Neural progenitor cell (in vitro differentiated cells): ENCODE measurements around the gene PPARGC1A. TPM values are rescaled to one million over a fixed set of nuclear protein-coding genes. Genes with fewer than 3 reads are reported as not detected.

Experiments used
- DNase-seq: peaks from one replicate; pipeline ENCODE4 v3.0.0-alpha.2; 2016; ENCODE audit warnings: low spot score
- H2AFZ ChIP-seq: fragments of 200-600 bp; sonication (generic); replicated peaks from 2 replicates; pipeline ENCODE4 v1.6.1; 2016; ENCODE audit warnings: antibody characterized with exemption
- H3F3A ChIP-seq: fragments of 200-600 bp; sonication (generic); 2 replicates; pipeline ENCODE4 v1.6.1; 2016; ENCODE audit warnings: antibody characterized with exemption, low read depth
- H3K27ac ChIP-seq: fragments of 200-600 bp; sonication (generic); 2 replicates; pipeline ENCODE4 v1.5.1; 2016; ENCODE audit warnings: mild to moderate bottlenecking
- H3K27me3 ChIP-seq: fragments of 200-600 bp; sonication (generic); 2 replicates; pipeline ENCODE4 v1.6.1; 2016; ENCODE audit warnings: mild to moderate bottlenecking, moderate library complexity
- H3K36me3 ChIP-seq: fragments of 200-600 bp; sonication (generic); 2 replicates; pipeline ENCODE4 v1.5.1; 2016
- H3K4me1 ChIP-seq: fragments of 200-600 bp; sonication (generic); 2 replicates; pipeline ENCODE4 v1.6.1; 2016; ENCODE audit warnings: mixed run types
- H3K4me2 ChIP-seq: fragments of 200-600 bp; sonication (generic); 2 replicates; pipeline ENCODE4 v1.6.1; 2016
- H3K4me3 ChIP-seq: fragments of 200-600 bp; sonication (generic); 2 replicates; pipeline ENCODE4 v1.5.1; 2016
- H3K79me2 ChIP-seq: fragments of 200-600 bp; sonication (generic); 2 replicates; pipeline ENCODE4 v1.6.1; 2016; ENCODE audit warnings: low read depth
- H3K9ac ChIP-seq: fragments of 200-600 bp; sonication (generic); 2 replicates; pipeline ENCODE4 v1.6.1; 2016
- H3K9me3 ChIP-seq: fragments of 200-600 bp; sonication (generic); 2 replicates; pipeline ENCODE4 v1.5.1; 2016; ENCODE audit warnings: low read depth
- H4K20me1 ChIP-seq: fragments of 200-600 bp; sonication (generic); 2 replicates; pipeline ENCODE4 v1.6.1; 2016; ENCODE audit warnings: low read depth
- H3K27ac Mint-ChIP-seq: 3 replicates; pipeline ENCODE4 v1.8.0; 2021; ENCODE audit warnings: mixed read lengths
- H3K27me3 Mint-ChIP-seq: 2 replicates; pipeline ENCODE4 v1.8.0; 2022; ENCODE audit warnings: low read depth, mild to moderate bottlenecking, inconsistent platforms, moderate library complexity, mixed read lengths; ENCODE audit not compliant: insufficient read depth
- H3K36me3 Mint-ChIP-seq: 3 replicates; pipeline ENCODE4 v1.8.0; 2021; ENCODE audit warnings: mixed read lengths
- H3K4me1 Mint-ChIP-seq: 3 replicates; pipeline ENCODE4 v1.8.0; 2021; ENCODE audit warnings: mixed read lengths
- H3K4me3 Mint-ChIP-seq: 3 replicates; pipeline ENCODE4 v1.8.0; 2021; ENCODE audit warnings: mild to moderate bottlenecking, moderate library complexity, mixed read lengths
- H3K9me3 Mint-ChIP-seq: 3 replicates; pipeline ENCODE4 v1.8.0; 2020; ENCODE audit warnings: mixed read lengths
- EZH2 ChIP-seq: fragments of 200-600 bp; sonication (generic); IDR thresholded peaks from 2 replicates; pipeline ENCODE4 v1.6.1; 2017; ENCODE audit warnings: antibody characterized with exemption, mild to moderate bottlenecking, moderate library complexity
- EZH2phosphoT487 ChIP-seq: fragments of 200-600 bp; sonication (generic); IDR thresholded peaks from 2 replicates; pipeline ENCODE4 v1.6.1; 2017; ENCODE audit warnings: antibody characterized with exemption
- total RNA-seq: library from RNA; depleted of rRNA; stranded (reverse); fragments of >200 nt; gene quantifications from 2 replicates; pipeline ENCODE4 v1.2.3, GENCODE V29; 2015; ENCODE audit warnings: low replicate concordance
- TF ChIP-seq, protein P1 (sequence below): fragments of 200-600 bp; sonication (generic); IDR thresholded peaks from 2 replicates; pipeline ENCODE4 v1.5.1; 2017; ENCODE audit warnings: antibody characterized with exemption, mild to moderate bottlenecking

PPARGC1A gene
- total RNA-seq, 1 donor from 2014 or later = 6.6 TPM

GRCh38 chr4:23920716-23921446 lies 31.0 kb upstream of the PPARGC1A start:
- Histone ChIP-seq H4K20me1 (no peaks in the 10 kb centered on the region), H2AFZ (peak overlapping the region; percentile 30), H3K4me2 (no peak overlapping the region), H3K4me3 (no peak overlapping the region), H3K9me3 (no peaks in the 10 kb centered on the region), H3K4me1 (peaks cover 27% of the 10 kb centered on the region), H3K36me3 (no peaks in the 10 kb centered on the region), H3K27ac (no peak overlapping the region), H3K27me3 (no peaks in the 10 kb centered on the region), H3K9ac (no peak overlapping the region), H3K79me2 (no peaks in the 10 kb centered on the region), H3F3A (no peaks in the 10 kb centered on the region)
- Mint-ChIP-seq H3K4me3 (no peak overlapping the region), H3K27me3 (peaks cover 4% of the 10 kb centered on the region), H3K4me1 (peaks cover 17% of the 10 kb centered on the region), H3K9me3 (no peaks in the 10 kb centered on the region), H3K27ac (no peak overlapping the region), H3K36me3 (no peaks in the 10 kb centered on the region)
- DNase-seq = no peak
- TF ChIP-seq EZH2 (no peak), EZH2phosphoT487 (no peak)
- TF ChIP-seq, protein P1, sequence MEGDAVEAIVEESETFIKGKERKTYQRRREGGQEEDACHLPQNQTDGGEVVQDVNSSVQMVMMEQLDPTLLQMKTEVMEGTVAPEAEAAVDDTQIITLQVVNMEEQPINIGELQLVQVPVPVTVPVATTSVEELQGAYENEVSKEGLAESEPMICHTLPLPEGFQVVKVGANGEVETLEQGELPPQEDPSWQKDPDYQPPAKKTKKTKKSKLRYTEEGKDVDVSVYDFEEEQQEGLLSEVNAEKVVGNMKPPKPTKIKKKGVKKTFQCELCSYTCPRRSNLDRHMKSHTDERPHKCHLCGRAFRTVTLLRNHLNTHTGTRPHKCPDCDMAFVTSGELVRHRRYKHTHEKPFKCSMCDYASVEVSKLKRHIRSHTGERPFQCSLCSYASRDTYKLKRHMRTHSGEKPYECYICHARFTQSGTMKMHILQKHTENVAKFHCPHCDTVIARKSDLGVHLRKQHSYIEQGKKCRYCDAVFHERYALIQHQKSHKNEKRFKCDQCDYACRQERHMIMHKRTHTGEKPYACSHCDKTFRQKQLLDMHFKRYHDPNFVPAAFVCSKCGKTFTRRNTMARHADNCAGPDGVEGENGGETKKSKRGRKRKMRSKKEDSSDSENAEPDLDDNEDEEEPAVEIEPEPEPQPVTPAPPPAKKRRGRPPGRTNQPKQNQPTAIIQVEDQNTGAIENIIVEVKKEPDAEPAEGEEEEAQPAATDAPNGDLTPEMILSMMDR = no peak

DNA sequence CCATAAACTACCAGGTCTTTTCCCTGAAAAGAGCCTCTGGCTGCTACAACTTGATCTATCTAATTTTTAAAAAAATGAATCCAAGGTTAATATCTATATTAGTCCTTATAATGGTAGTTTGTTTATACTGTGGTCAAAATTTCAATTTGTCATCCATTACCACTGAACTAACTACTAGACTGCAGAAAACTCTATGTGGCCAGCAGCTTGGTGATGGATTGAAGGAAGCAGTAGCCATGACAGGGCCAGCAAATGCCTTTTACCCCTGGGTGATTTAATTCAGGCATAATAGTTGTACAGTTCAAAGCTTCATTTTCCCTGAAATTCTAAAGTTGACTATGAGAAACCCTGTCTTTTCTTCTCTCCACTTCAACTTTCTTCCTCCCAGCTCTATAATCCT lies 30.4 kb upstream of the PPARGC1A start:
- no peaks in the 10 kb centered on the region for H3F3A ChIP-seq
- DNase-seq = no peak
- Mint-ChIP-seq H3K9me3 (no peaks in the 10 kb centered on the region), H3K4me1 (peaks cover 17% of the 10 kb centered on the region), H3K4me3 (no peak overlapping the region), H3K27me3 (peaks cover 4% of the 10 kb centered on the region), H3K36me3 (no peaks in the 10 kb centered on the region), H3K27ac (no peak overlapping the region)
- peak overlapping the region; percentile 30 for H2AFZ ChIP-seq
- H4K20me1 ChIP-seq = no peaks in the 10 kb centered on the region
- no peak overlapping the region for H3K9ac ChIP-seq
- H3K4me1 ChIP-seq = peaks cover 27% of the 10 kb centered on the region
- no peaks in the 10 kb centered on the region for H3K27me3 ChIP-seq
- no peaks in the 10 kb centered on the region for H3K9me3 ChIP-seq
- TF ChIP-seq EZH2phosphoT487 = no peak
- TF ChIP-seq, protein P1 = no peak
- TF ChIP-seq EZH2 = no peak
- H3K36me3 ChIP-seq = no peaks in the 10 kb centered on the region
- H3K4me3 ChIP-seq = no peak overlapping the region
- no peak overlapping the region for H3K27ac ChIP-seq
- no peaks in the 10 kb centered on the region for H3K79me2 ChIP-seq
- H3K4me2 ChIP-seq = no peak overlapping the region

GRCh38 chr4:23916282-23916681 lies 26.4 kb upstream of the PPARGC1A start:
- no peaks in the 10 kb centered on the region for H3K9me3 ChIP-seq
- Mint-ChIP-seq H3K27me3 (peaks cover 3% of the 10 kb centered on the region), H3K4me1 (peaks cover 3% of the 10 kb centered on the region), H3K4me3 (no peak overlapping the region), H3K36me3 (no peaks in the 10 kb centered on the region), H3K27ac (no peak overlapping the region), H3K9me3 (no peaks in the 10 kb centered on the region)
- H3K4me1 ChIP-seq = peaks cover 10% of the 10 kb centered on the region
- H4K20me1 ChIP-seq = no peaks in the 10 kb centered on the region
- no peak overlapping the region for H3K27ac ChIP-seq
- H3K9ac ChIP-seq = no peak overlapping the region
- H3K36me3 ChIP-seq = no peaks in the 10 kb centered on the region
- no peaks in the 10 kb centered on the region for H3K27me3 ChIP-seq
- no peak overlapping the region for H3K4me3 ChIP-seq
- H3K4me2 ChIP-seq = no peak overlapping the region
- H3K79me2 ChIP-seq = no peaks in the 10 kb centered on the region
- no peak overlapping the region for H2AFZ ChIP-seq
- no peaks in the 10 kb centered on the region for H3F3A ChIP-seq
- TF ChIP-seq EZH2phosphoT487 (no peak), EZH2 (no peak)
- TF ChIP-seq, protein P1 = no peak
- no peak for DNase-seq
